ENCODE results near the gene PIGL.
"Not testable (repeated sequence)": the region's sequence is repeated elsewhere in the genome, so short reads cannot be mapped to it uniquely, and the experiment has no call there.

The PIGL gene

GRCh38 chr17:16273499-16273898, 56.5 kb downstream of the PIGL start:
- DNase-seq (ENCODE audit: low read depth in 2 of 3, low spot score in 1 of 3): no peak

- DNase-seq (ENCODE audit: low read depth in 2 of 3, low spot score in 1 of 3): no peak
Observed at GRCh38 chr17:16273929-16274339, 56.9 kb downstream of the PIGL start.

GRCh38 chr17:16275024-16275423, 58.0 kb downstream of the PIGL start:
- DNase-seq (ENCODE audit: low read depth in 2 of 3, low spot score in 1 of 3): no peak

GRCh38 chr17:16277163-16277562, 60.2 kb downstream of the PIGL start:
- no peak for DNase-seq (ENCODE audit: low read depth in 2 of 3, low spot score in 1 of 3)

GRCh38 chr17:16281351-16281750, 64.3 kb downstream of the PIGL start:
- no peak for DNase-seq (ENCODE audit: low read depth in 2 of 3, low spot score in 1 of 3)

- DNase-seq (ENCODE audit: low read depth in 2 of 3, low spot score in 1 of 3): no peak
Observed at GRCh38 chr17:16282522-16282921, 65.5 kb downstream of the PIGL start.

- DNase-seq (ENCODE audit: low read depth in 2 of 3, low spot score in 1 of 3): no peak
Observed at GRCh38 chr17:16283705-16284104, 66.7 kb downstream of the PIGL start.

GRCh38 chr17:16285646-16286008, 68.6 kb downstream of the PIGL start:
- no peak for DNase-seq (ENCODE audit: low read depth in 2 of 3, low spot score in 1 of 3)

GRCh38 chr17:16286009-16286946, 69.3 kb downstream of the PIGL start:
- peak; percentile 60 to 72 (median 71) for DNase-seq (ENCODE audit: low read depth in 2 of 3, low spot score in 1 of 3)

GRCh38 chr17:16286947-16287562, 70.0 kb downstream of the PIGL start:
- no peak for DNase-seq (ENCODE audit: low read depth in 2 of 3, low spot score in 1 of 3)

GRCh38 chr17:16287563-16288027, 70.6 kb downstream of the PIGL start:
- DNase-seq (ENCODE audit: low read depth in 2 of 3, low spot score in 1 of 3): no peak

- no peak for DNase-seq (ENCODE audit: low read depth in 2 of 3, low spot score in 1 of 3)
Observed at GRCh38 chr17:16288860-16289571, 72.0 kb downstream of the PIGL start.

- no peak for DNase-seq (ENCODE audit: low read depth in 2 of 3, low spot score in 1 of 3)
Observed at GRCh38 chr17:16293931-16294330, 76.9 kb downstream of the PIGL start.

GRCh38 chr17:16294560-16294959, 77.5 kb downstream of the PIGL start:
- no peak for DNase-seq (ENCODE audit: low read depth in 2 of 3, low spot score in 1 of 3)

GRCh38 chr17:16296072-16296471, 79.1 kb downstream of the PIGL start:
- not testable (repeated sequence) for DNase-seq (ENCODE audit: low read depth in 2 of 3, low spot score in 1 of 3)

GRCh38 chr17:16297367-16298139, 80.5 kb downstream of the PIGL start:
- no peak for DNase-seq (ENCODE audit: low read depth in 2 of 3, low spot score in 1 of 3)

- DNase-seq (ENCODE audit: low read depth in 2 of 3, low spot score in 1 of 3): no peak
Observed at GRCh38 chr17:16298140-16298662, 81.2 kb downstream of the PIGL start.

GRCh38 chr17:16300554-16300953, 83.5 kb downstream of the PIGL start:
- DNase-seq (ENCODE audit: low read depth in 2 of 3, low spot score in 1 of 3): no peak

GRCh38 chr17:16301963-16302855, 85.2 kb downstream of the PIGL start:
- no peak for DNase-seq (ENCODE audit: low read depth in 2 of 3, low spot score in 1 of 3)

GRCh38 chr17:16302856-16303255, 85.8 kb downstream of the PIGL start:
- DNase-seq (ENCODE audit: low read depth in 2 of 3, low spot score in 1 of 3): no peak
